Natural killer cell treated with Interleukin-12 subunit alpha and Interleukin-12 subunit beta and Interleukin-15 and Interleukin-18, amount 100 ng/mL, for 72 hours (primary cell): ENCODE data around the gene AGAP1. TPM values are rescaled to one million over a fixed set of nuclear protein-coding genes. Genes with fewer than 3 reads are reported as not detected.

Experiments used
- ATAC-seq, 2 donors: fragments of 150-1000 bp; cut with Tn5 transposase in 1 of 2; sonication (Bioruptor Pico), chemical (Tn5 transposase) in 1 of 2; 2 replicates each; pipeline ENCODE4 v1.10.0; 2021
- DNase-seq: peaks from one replicate; pipeline ENCODE4 v3.0.0; 2022; ENCODE audit warnings: low spot score
- H3K27ac Mint-ChIP-seq, 2 donors: 1 replicate in 1 of 2; 2 replicates in 1 of 2; pipeline ENCODE4 v1.8.0; 2022; ENCODE audit warnings: mixed read lengths in 2 of 2, mild to moderate bottlenecking in 1 of 2, moderate library complexity in 1 of 2
- H3K27me3 Mint-ChIP-seq, 2 donors: 1 replicate in 1 of 2; 2 replicates in 1 of 2; pipeline ENCODE4 v1.8.0; 2022; ENCODE audit warnings: mixed read lengths in 2 of 2
- H3K36me3 Mint-ChIP-seq: one replicate; pipeline ENCODE4 v1.8.0; 2022; ENCODE audit warnings: mixed read lengths
- H3K4me1 Mint-ChIP-seq, 2 donors: 1 replicate in 1 of 2; 2 replicates in 1 of 2; pipeline ENCODE4 v1.8.0; 2022; ENCODE audit warnings: low read depth in 2 of 2, mixed read lengths in 2 of 2, mild to moderate bottlenecking in 1 of 2
- H3K4me3 Mint-ChIP-seq: one replicate; pipeline ENCODE4 v1.8.0; 2022; ENCODE audit warnings: mixed read lengths
- H3K9me3 Mint-ChIP-seq: 2 replicates; pipeline ENCODE4 v1.8.0; 2022; ENCODE audit warnings: mixed read lengths
- total RNA-seq, 2 donors: library from RNA; stranded (reverse); gene quantifications; one replicate each; pipeline ENCODE4 v1.2.3, GENCODE V29; 2022

The AGAP1 gene
- total RNA-seq, 2 donors from 2014 or later: 5.2 to 7.4 TPM

DNA sequence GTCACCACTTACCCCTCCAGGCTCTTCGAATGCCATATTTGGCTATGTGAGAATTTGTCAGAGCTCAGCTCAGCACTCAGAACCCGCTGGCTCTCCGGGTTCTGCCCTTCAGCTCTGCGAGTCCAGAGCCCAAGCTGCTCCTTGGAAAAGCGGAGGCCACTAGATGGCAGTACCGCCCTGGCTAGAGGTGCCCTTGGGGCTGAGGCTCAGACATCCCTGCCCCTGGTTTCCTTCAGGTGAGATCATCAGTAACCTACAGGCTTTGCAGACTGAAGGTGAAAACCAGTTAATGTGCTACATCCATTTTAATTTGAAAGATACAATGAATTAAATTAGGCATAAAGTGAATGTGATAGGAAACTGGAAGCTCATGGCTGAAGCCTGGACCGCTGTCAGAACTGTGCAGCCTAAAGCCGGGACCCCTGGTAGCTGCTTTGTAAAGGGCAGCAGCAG lies 285.6 kb downstream of the AGAP1 start:
- Mint-ChIP-seq H3K27me3 (no peaks in the 10 kb centered on the region), H3K9me3 (no peaks in the 10 kb centered on the region), H3K27ac (no peak overlapping the region), H3K4me1 (no peaks in the 10 kb centered on the region), H3K36me3 (no peaks in the 10 kb centered on the region), H3K4me3 (no peak overlapping the region)
- peak; percentile 76 for ATAC-seq
- DNase-seq: no peak

DNA sequence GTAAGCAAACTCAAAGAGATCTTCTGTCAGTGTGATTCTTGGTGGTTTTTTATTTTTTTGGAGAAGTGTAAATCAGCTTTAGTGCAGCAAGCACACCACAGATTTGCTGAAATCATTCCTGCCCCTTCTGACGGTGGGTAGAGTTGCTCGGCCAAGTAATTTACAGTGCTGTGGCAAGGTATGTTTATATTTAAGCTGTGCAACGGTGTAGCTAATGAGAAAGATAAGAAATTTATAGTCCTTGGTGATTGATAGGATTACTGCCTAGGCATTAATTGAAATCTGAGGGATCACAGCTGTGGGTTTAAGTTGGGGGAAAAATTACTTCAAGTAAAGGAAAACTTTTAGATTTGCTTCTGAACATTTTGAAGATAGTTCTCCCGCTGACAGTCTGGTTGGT lies 286.6 kb downstream of the AGAP1 start:
- ATAC-seq: no peak
- no peak overlapping the region for H3K27ac Mint-ChIP-seq
- no peaks in the 10 kb centered on the region for H3K4me1 Mint-ChIP-seq
- H3K4me3 Mint-ChIP-seq: no peak overlapping the region
- H3K9me3 Mint-ChIP-seq: no peaks in the 10 kb centered on the region
- H3K27me3 Mint-ChIP-seq: no peaks in the 10 kb centered on the region
- no peak for DNase-seq
- no peaks in the 10 kb centered on the region for H3K36me3 Mint-ChIP-seq

DNA sequence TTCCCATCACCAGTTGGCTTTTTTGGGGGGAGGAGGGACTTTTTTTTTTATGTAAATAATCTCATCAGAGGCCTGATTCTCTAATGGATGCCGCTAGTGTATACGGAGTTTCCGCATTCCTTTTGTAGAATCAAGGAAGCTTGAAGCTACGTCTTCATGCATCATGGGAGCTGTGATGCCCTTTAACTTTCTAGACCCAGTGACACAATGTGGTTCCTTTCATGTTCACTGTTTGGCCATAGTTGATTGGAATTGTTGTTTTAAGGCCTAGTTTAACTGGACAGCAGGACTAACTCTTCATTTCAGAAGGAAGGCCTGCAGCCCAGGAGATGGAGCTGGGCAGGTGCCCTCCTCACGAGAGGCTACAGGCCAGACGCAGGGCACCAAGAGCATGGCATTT lies 287.9 kb downstream of the AGAP1 start:
- Mint-ChIP-seq H3K36me3 (no peaks in the 10 kb centered on the region), H3K9me3 (no peaks in the 10 kb centered on the region), H3K27me3 (no peaks in the 10 kb centered on the region), H3K27ac (no peak overlapping the region), H3K4me3 (no peak overlapping the region), H3K4me1 (no peaks in the 10 kb centered on the region)
- ATAC-seq: no peak
- no peak for DNase-seq

DNA sequence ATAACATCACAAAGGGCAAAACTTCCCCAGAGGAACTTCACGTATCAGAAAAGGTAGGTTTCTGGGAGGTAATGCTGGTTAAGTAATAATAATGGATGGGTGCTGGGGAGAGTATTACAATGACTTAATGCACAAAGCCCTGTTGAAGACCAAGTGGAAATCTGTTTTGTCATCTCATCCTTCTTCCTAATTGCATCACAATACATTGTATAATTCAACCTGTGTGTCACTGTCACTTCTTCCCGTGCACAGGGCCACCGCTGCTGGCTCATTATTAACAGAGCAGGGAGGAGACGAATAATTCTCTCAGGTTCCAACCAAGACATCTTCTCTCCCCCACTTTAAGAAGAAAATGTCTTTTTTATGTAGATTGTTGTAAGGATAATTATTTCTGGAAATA lies 290.9 kb downstream of the AGAP1 start:
- H3K27me3 Mint-ChIP-seq: no peaks in the 10 kb centered on the region
- H3K36me3 Mint-ChIP-seq: no peaks in the 10 kb centered on the region
- DNase-seq (no peak), ATAC-seq (no peak)
- no peak overlapping the region for H3K4me3 Mint-ChIP-seq
- no peak overlapping the region for H3K27ac Mint-ChIP-seq
- peaks cover 7 to 8% of the 10 kb centered on the region in 2 donors for H3K4me1 Mint-ChIP-seq
- H3K9me3 Mint-ChIP-seq: no peaks in the 10 kb centered on the region

DNA sequence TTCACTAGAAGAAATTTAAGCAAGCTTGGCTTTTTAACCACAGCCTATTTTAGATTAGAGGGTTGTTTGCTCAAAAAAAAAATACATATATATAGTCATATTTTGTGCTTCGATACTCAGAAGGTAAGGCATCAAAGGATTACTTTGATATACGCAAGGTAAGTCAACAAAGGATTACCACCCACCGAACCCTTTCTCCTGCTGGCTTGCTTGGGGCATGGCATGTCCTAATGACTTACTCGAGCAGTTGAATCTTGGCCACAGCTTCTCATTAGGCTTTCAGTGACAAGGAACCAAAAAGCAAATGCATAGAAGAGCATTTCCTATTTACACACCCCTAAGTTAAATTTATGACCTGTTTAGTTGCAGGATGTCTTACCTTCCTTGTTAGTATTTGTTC lies 295.7 kb downstream of the AGAP1 start:
- Mint-ChIP-seq H3K36me3 (no peaks in the 10 kb centered on the region), H3K27me3 (no peaks in the 10 kb centered on the region), H3K27ac (no peak overlapping the region), H3K4me1 (peaks cover 7 to 18% of the 10 kb centered on the region in 2 donors), H3K9me3 (no peaks in the 10 kb centered on the region), H3K4me3 (no peak overlapping the region)
- no peak for DNase-seq
- ATAC-seq: no peak

DNA sequence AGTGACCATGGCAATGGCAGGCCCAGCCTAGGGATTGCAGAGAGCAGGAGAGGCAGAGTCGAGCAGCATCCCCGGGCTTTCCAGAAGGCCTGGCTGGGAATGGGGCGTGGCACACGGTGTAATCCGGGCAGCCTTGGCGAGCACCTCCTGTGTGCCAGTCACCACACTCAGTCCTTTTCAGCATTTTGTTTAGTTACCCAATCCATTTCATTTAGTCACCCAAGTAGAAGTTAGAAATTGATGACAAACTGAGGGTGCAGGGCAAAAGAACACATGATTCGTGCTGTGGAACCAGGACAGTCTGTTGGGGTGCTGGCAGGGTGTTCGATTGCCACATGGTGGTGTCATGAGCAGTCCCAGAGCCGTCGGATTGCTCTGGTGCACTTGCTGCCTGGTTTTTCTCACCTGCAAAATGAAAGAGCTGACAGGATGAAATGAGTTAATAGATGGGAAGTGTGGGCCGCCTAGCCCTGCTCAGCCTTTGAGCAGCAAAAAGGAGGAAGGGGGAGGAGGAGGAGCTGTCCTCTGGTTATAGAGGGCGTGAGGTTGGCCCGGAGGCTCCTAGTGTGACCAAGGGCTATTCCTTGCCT lies 299.4 kb downstream of the AGAP1 start:
- H3K36me3 Mint-ChIP-seq: no peaks in the 10 kb centered on the region
- no peak overlapping the region for H3K4me3 Mint-ChIP-seq
- peak overlapping the region in 1 of 2 donors; percentile 59 for H3K27ac Mint-ChIP-seq
- ATAC-seq (no peak), DNase-seq (no peak)
- no peaks in the 10 kb centered on the region for H3K9me3 Mint-ChIP-seq
- H3K4me1 Mint-ChIP-seq: peaks cover 0 to 10% of the 10 kb centered on the region in 2 donors
- no peaks in the 10 kb centered on the region for H3K27me3 Mint-ChIP-seq

DNA sequence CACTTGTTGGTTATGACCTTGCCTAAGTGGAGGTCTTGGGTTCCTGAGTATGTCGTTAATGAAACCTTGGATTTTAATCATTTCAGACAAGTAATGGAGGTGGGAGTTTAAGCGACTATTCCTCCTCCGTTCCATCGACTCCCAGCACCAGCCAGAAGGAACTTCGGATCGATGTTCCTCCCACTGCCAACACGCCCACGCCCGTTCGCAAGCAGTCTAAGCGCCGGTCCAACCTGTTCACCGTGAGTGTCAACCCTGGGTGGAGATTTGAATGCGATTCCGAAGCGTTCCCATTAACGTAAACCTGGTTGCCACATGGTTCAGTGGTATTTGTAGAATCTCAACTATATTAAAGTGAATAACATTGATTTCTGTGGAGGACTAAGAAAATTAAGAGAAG lies 305.4 kb downstream of the AGAP1 start:
- Mint-ChIP-seq H3K27ac (no peak overlapping the region), H3K4me3 (no peak overlapping the region), H3K27me3 (no peaks in the 10 kb centered on the region), H3K9me3 (no peaks in the 10 kb centered on the region), H3K4me1 (no peaks in the 10 kb centered on the region), H3K36me3 (no peaks in the 10 kb centered on the region)
- ATAC-seq: no peak
- no peak for DNase-seq

DNA sequence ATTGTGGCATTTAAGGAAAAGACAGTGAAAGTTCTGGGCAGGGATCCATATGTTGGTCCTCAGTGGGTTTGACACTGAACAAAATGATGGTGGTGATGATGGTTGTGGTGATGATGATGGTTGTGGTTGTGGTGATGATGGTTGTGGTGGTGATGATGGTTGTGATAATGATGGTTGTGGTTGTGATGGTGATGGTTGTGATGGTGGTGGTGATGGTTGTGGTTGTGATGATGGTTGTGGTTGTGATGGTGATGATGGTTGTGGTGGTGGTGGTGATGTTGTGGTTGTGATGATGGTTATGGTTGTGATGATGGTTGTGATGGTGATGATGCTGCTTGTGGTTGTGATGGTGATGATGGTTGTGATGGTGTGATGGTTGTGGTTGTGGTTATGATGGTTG lies 308.7 kb downstream of the AGAP1 start:
- Mint-ChIP-seq H3K4me3 (no peak overlapping the region), H3K36me3 (no peaks in the 10 kb centered on the region), H3K27me3 (no peaks in the 10 kb centered on the region), H3K4me1 (no peaks in the 10 kb centered on the region), H3K27ac (no peak overlapping the region), H3K9me3 (no peaks in the 10 kb centered on the region)
- no peak for ATAC-seq
- DNase-seq: no peak

DNA sequence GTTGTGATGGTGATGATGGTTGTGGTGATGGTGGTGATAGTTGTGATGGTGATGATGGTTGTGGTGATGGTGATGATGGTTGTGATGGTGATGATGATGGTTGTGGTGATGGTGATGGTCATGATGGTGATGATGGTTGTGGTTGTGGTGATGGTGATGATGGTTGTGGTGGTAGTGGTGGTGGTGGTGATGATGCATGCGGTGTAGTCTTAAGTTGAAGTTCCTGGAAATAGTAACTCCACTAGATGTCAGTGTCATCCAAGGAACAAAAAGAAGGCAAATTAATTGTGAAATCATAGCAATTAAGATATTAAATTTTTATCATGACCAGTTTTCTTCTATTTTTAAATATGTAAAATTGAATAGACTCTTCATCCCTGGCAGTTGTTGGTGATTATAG lies 309.2 kb downstream of the AGAP1 start:
- ATAC-seq (no peak), DNase-seq (no peak)
- H3K36me3 Mint-ChIP-seq: no peaks in the 10 kb centered on the region
- H3K27ac Mint-ChIP-seq: no peak overlapping the region
- no peaks in the 10 kb centered on the region for H3K27me3 Mint-ChIP-seq
- no peaks in the 10 kb centered on the region for H3K9me3 Mint-ChIP-seq
- no peak overlapping the region for H3K4me3 Mint-ChIP-seq
- H3K4me1 Mint-ChIP-seq: no peaks in the 10 kb centered on the region

DNA sequence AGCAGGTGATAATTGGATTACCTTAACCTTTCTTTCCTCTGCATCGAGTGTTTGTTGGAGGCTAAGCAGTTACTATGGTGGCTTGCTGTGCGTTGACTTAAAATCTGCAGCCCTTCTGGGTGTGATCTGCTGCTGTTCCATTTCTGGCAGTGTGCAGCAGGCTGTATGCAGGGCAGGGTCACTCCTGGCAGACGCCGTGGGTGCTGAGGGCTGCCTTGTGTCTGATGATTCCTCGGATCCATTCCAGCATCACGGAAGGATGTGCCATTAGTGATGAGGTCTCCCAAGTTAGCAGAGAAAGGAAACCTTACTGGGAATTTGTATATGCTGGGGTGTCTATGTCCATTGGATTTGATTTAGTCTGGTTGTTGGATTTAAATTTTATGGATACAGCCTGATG lies 310.8 kb downstream of the AGAP1 start:
- Mint-ChIP-seq H3K27me3 (no peaks in the 10 kb centered on the region), H3K4me3 (no peak overlapping the region), H3K9me3 (no peaks in the 10 kb centered on the region), H3K27ac (no peak overlapping the region), H3K4me1 (no peaks in the 10 kb centered on the region), H3K36me3 (no peaks in the 10 kb centered on the region)
- no peak for DNase-seq
- ATAC-seq: no peak

DNA sequence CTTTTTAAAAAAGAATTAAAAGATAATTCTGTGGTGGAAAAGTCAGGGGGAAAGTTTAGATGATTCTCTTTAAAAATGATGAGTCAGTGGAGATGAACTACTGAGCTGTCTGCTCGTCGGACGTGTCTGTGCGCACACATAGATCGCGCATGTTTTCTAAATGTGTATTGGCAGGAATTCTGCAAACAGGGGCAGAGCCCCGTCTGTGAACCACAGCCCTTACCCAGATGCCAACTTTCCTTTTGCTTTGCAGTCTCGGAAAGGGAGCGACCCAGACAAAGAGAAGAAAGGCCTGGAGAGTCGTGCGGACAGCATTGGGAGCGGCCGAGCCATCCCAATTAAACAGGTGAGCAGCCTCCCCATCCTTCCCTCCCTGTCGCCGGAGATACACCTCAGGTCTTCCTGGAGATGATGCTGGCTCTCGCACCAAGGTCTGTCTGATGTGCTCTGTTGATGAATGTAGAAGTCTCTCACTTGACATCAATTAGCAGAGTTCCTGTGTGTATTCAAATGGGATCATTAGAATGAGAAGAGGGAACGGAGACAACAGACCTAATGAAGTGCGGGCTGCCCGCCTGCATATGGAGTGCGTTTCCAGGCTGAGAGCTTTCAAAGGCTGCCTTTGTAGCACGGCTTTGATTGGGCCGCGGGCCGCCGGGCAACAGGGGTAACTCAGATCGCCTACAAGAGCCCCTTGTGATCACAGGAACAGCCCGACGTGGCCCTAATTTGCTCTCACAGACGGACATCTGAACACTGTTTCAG lies 313.3 kb downstream of the AGAP1 start:
- Mint-ChIP-seq H3K4me1 (no peaks in the 10 kb centered on the region), H3K9me3 (no peaks in the 10 kb centered on the region), H3K36me3 (no peaks in the 10 kb centered on the region), H3K4me3 (no peak overlapping the region), H3K27me3 (no peaks in the 10 kb centered on the region), H3K27ac (no peak overlapping the region)
- ATAC-seq: no peak
- no peak for DNase-seq

DNA sequence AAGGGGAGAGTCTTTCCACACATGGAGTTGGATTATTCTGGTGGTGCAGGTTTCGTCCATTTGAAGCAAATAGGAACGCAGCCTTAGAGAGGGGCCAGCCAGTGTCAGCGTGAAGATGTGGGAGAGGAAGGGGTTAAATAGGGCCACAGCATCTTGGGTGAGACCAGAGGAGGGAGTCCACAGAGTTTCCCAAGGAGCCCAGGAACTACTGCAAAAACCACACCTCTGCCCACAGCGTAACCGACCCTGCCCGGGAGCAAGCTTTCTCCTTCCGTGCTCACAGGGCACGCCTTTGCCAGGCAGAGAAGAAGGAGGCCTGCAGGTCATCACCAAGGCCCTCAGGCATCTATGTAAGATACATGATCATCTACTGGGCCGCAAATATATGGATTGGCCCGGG lies 314.5 kb downstream of the AGAP1 start:
- no peaks in the 10 kb centered on the region for H3K36me3 Mint-ChIP-seq
- no peaks in the 10 kb centered on the region for H3K9me3 Mint-ChIP-seq
- ATAC-seq (no peak), DNase-seq (no peak)
- no peaks in the 10 kb centered on the region for H3K4me1 Mint-ChIP-seq
- no peak overlapping the region for H3K27ac Mint-ChIP-seq
- no peaks in the 10 kb centered on the region for H3K27me3 Mint-ChIP-seq
- no peak overlapping the region for H3K4me3 Mint-ChIP-seq

DNA sequence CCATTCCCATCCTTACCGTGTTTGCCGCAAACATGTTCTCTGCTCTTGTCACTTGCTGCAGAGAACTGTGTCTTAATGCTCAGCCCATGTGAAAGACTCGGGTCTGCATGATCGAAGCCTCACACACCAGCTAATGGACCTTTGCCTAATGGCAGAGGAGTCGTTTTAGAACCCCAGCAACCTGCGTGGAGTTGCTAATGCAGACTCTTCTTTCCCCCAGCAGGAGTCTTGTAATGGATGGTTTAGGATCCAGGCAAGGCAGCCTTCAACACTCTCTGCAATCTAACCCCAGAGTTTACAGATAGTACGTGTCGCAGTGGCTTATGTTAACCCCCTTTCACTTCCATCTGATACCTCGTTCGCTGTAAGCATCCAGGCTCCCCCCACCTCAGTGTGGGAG lies 316.4 kb downstream of the AGAP1 start:
- Mint-ChIP-seq H3K9me3 (no peaks in the 10 kb centered on the region), H3K36me3 (no peaks in the 10 kb centered on the region), H3K27me3 (no peaks in the 10 kb centered on the region), H3K27ac (no peak overlapping the region), H3K4me1 (peaks cover 0 to 3% of the 10 kb centered on the region in 2 donors), H3K4me3 (no peak overlapping the region)
- DNase-seq (no peak), ATAC-seq (no peak)

DNA sequence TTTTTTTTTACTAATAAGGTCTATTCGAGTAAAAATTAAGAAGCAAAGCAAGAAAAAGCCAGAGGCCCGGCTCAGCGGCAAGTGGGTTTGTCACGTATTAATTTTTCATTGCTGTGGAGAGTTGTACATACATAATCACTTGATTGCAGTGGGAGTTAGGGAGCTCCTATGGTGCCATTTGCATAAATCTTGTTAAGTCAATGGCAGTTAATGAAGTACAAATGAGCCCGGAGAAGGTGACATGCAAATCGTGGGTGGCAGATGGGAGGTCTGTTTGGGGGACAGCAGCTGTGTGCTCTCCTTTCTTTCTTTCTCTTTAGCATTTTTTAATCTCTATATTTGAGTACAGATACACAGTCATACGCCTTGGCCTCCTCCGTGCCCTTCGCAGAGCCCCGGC lies 317.0 kb downstream of the AGAP1 start:
- Mint-ChIP-seq H3K27ac (no peak overlapping the region), H3K27me3 (no peaks in the 10 kb centered on the region), H3K9me3 (no peaks in the 10 kb centered on the region), H3K4me1 (peaks cover 0 to 3% of the 10 kb centered on the region in 2 donors), H3K36me3 (no peaks in the 10 kb centered on the region), H3K4me3 (no peak overlapping the region)
- DNase-seq: no peak
- ATAC-seq: no peak
